ENCODE results near the gene RNASEH2B. TPM values are rescaled to one million over a fixed set of nuclear protein-coding genes. Genes with fewer than 3 reads are reported as not detected.

The RNASEH2B gene
- total and polyA plus RNA-seq, 12 donors, result 23.5 to 77.1 (median 33.0) TPM

DNA sequence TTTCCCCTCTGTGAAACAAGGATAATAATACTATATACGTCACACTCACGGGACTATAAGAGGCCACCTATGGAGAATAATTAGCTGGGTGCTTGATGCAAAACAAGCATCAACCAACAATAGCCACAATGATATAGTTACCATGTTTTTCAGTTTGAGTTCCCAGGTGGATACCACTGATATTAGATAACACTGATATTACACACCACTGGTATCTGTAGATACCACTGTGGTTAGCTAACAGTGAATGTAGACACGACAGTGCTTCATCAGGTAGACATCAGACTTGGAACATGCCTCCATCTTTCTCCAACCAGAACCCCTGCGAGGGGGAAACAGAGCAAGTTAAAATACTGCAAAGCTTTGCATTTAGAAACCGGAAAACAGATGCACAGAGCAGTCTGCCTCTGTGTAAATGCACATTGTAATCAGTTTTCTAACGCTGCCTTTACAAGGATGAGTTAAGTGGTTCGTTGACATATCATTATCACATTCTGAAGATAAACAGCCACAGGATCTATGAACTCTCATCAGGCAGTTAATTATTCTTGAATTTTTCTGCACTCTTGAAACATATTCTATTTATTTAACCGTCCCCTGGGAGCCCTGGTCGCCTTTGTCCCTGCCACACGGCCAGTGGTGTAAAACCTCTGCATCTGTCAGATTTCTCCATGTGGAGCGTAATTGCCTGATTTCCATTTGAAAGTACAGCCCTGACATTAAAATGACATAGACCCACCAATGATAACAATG, 80.7 kb downstream of the RNASEH2B start:
- Histone ChIP-seq H3K4me3 (no peak overlapping the region), H3K9me3 (replicated peaks in 1 of 3) (no peaks in the 10 kb centered on the region), H3K4me1 (replicated peaks in 1 of 2) (peaks cover 0 to 4% of the 10 kb centered on the region in 2 donors), H3K36me3 (replicated peaks in 1 of 2) (no peaks in the 10 kb centered on the region), H3K27ac (peak overlapping the region in 1 of 5 donors; percentile 4), H3K27me3 (no peaks in the 10 kb centered on the region)
- TF ChIP-seq POLR2A (IDR thresholded peaks at IDR 0.05) (no peak), CTCF (IDR thresholded peaks at IDR 0.05) (no peak)
- intact Hi-C loops (cut with DNase I), result no loop called here
- WGBS, 4 donors, result 71 to 80% (median 72%) methylated on average over 11 of the region's 11 CpGs
- no peak for DNase-seq

DNA sequence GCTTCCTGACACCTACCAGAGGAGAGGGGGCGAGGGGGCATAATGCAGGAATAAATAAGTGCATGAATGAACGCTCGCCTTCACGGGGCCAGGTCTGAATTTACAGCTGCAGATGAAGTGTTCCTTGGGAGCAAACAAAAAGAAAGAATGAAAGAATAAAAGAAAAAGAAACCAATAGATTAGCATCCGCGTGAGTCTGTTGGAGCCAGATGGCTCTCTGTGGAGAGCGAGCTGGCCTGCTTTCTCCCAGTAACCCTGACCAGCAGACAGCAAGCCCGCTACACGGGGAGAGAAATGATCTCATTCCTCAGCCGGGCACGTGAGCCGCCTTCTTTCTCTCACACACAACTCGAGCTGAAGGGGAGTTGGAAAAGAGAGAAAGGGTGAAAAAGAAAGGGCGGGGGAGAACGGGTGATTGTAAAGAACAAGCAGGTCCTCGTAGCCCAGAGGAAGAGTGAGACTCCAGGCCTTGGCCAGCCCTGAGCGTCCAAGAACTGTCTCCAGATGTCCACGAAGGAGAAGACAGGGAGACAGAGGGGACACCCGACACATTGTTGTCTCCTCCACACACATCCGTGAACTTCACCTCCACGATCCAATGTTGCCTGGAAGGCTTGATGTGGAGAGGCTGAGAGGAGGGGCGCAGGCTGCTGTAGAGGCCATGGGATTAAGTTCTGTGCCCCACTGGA, 81.4 kb downstream of the RNASEH2B start:
- 51 to 61% (median 58%) methylated on average over 22 of the region's 22 CpGs for WGBS, 4 donors
- peak overlapping the region in 1 of 5 donors; percentile 4 for H3K27ac ChIP-seq
- H3K36me3 ChIP-seq (replicated peaks in 1 of 2), result no peaks in the 10 kb centered on the region
- H3K9me3 ChIP-seq (replicated peaks in 1 of 3), result no peaks in the 10 kb centered on the region
- H3K4me1 ChIP-seq (replicated peaks in 1 of 2), result peaks cover 0 to 4% of the 10 kb centered on the region in 2 donors
- TF ChIP-seq CTCF (IDR thresholded peaks at IDR 0.05) (no peak), POLR2A (IDR thresholded peaks at IDR 0.05) (no peak)
- intact Hi-C loops (cut with DNase I), result no loop called here
- peak in 6 of 7 donors; percentile 39 to 75 (median 50) for DNase-seq
- H3K27me3 ChIP-seq, result no peaks in the 10 kb centered on the region
- H3K4me3 ChIP-seq, result no peak overlapping the region

GRCh38 chr13:50991579-50992521, 82.3 kb downstream of the RNASEH2B start:
- no peak overlapping the region for H3K4me3 ChIP-seq
- H3K4me1 ChIP-seq (replicated peaks in 1 of 2), result peaks cover 0 to 4% of the 10 kb centered on the region in 2 donors
- H3K9me3 ChIP-seq (replicated peaks in 1 of 3), result no peaks in the 10 kb centered on the region
- WGBS, 4 donors, result 80 to 88% (median 82%) methylated on average over 6 of the region's 6 CpGs
- TF ChIP-seq POLR2A (IDR thresholded peaks at IDR 0.05), result no peak
- no peak for TF ChIP-seq CTCF (IDR thresholded peaks at IDR 0.05)
- H3K36me3 ChIP-seq (replicated peaks in 1 of 2), result no peaks in the 10 kb centered on the region
- intact Hi-C loops (cut with DNase I), result no loop called here
- no peaks in the 10 kb centered on the region for H3K27me3 ChIP-seq
- no peak overlapping the region for H3K27ac ChIP-seq
- no peak for DNase-seq

DNA sequence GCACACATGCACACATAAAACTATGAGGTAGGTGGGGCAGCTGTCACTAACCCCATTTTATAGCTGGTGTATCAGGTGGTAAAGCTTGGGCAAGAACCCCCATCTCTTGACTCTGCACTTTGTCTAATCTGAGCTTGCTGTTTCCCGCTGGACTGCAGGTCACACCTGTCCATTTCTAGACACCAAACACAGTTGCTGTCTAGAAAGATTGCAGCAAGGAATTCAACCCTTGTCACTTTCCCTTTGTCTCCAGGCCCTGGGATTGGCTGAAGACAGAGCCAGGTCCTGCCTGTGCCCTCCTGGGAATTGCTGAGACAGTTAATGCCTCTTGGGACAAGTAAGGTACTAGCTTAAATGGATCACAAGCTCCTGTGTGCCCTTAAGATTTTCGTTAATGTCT, 83.8 kb downstream of the RNASEH2B start:
- DNase-seq, result no peak
- Histone ChIP-seq H3K4me3 (no peak overlapping the region), H3K27ac (no peak overlapping the region), H3K4me1 (replicated peaks in 1 of 2) (peaks cover 0 to 4% of the 10 kb centered on the region in 2 donors), H3K36me3 (replicated peaks in 1 of 2) (no peaks in the 10 kb centered on the region), H3K27me3 (no peaks in the 10 kb centered on the region), H3K9me3 (replicated peaks in 1 of 3) (no peaks in the 10 kb centered on the region)
- TF ChIP-seq CTCF (IDR thresholded peaks at IDR 0.05) (no peak), POLR2A (IDR thresholded peaks at IDR 0.05) (no peak)
- WGBS, 4 donors, result 58 to 85% (median 74%) methylated on average over 2 of the region's 2 CpGs
- intact Hi-C loops (cut with DNase I), result no loop called here

All from adrenal gland (tissue), 12 donors.